ENCODE data around the gene SIRT3.

The SIRT3 gene

DNA sequence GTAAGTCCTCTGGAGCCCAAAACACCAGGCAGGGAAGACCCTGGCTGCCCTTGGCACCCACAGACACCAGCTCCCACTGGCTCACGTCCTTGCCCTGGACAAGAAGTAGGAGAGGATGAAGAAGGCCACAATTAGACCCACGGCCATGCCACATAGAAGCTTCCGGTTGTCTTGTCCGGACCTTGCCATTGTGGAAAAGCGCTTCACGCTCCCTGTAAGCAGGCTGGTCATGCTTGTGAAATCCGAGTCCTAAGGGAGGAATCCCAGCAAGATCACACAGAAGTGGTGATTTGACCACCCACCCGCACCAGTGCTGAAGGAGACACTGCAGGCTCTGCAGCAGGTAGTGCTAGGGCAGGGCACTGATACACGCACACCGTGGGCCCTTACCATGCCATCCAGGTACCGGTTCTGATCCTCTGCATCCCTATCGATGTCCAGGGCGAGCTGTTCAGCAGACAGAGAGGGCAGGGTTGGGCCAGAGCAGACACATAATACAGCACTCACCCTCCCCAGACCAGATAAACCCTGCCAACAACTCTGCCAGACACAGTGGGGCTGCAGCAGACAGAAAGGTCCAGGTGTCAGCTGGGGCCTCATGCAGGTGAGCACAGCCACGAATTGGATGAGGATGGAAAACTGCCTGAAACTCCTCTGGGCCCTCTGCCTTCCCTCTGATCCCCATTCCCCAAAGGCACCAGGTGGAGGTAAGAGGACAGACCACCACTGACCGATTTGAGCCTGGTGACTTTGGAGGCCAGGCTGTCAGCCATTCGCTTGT, 30.7 kb downstream of the SIRT3 start:
- no peaks in the 10 kb centered on the region for H3K9me3 ChIP-seq (ENCODE audit: control insufficient read depth, insufficient read depth, low read length)
- no peaks in the 10 kb centered on the region for H3K27me3 ChIP-seq (ENCODE audit: control insufficient read depth, insufficient read depth, low read length)
- no peak overlapping the region for H3K9ac ChIP-seq (ENCODE audit: low read depth, low read length)
- H3K4me1 ChIP-seq (ENCODE audit: control insufficient read depth, insufficient read depth, low read length) = peaks cover 7% of the 10 kb centered on the region; the same call in 1 of the 2 replicates
- H3K36me3 ChIP-seq (ENCODE audit: control insufficient read depth, insufficient read depth, low read length) = peaks cover 29% of the 10 kb centered on the region
- H3K4me3 ChIP-seq (ENCODE audit: low read depth, low read length) = no peak overlapping the region
- H3K27ac ChIP-seq (ENCODE audit: low read depth, low read length) = no peak overlapping the region

DNA sequence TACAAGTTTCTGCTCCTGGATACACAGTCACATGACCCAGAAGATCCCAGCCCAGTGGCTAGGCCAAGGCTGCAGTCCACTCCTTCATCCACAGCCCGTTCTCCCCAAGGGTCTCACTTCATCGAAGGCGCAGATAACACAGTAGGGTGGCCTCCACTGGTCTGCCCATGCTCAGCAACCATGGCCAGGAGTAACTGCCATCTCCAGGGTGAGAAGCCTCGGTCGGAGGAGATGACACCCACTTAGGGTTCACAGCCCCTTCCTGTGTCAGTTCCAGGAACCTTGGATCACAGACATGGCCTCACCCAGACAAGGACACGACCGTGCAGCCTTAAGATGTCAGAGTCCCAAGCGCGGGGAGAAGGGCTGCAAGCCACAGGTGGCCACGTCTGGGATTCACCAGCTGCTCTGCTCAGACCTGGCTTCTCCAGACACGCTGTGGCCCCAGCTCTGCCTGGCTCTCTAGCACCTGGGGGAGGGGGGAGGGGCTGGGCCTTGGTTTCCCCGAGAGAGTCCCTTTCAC, 31.5 kb downstream of the SIRT3 start:
- H3K36me3 ChIP-seq (ENCODE audit: control insufficient read depth, insufficient read depth, low read length) = peaks cover 21% of the 10 kb centered on the region
- H3K27me3 ChIP-seq (ENCODE audit: control insufficient read depth, insufficient read depth, low read length) = no peaks in the 10 kb centered on the region
- H3K4me3 ChIP-seq (ENCODE audit: low read depth, low read length) = no peak overlapping the region
- H3K9me3 ChIP-seq (ENCODE audit: control insufficient read depth, insufficient read depth, low read length) = no peaks in the 10 kb centered on the region
- H3K9ac ChIP-seq (ENCODE audit: low read depth, low read length) = no peak overlapping the region
- peaks cover 7% of the 10 kb centered on the region; the same call in 1 of the 2 replicates for H3K4me1 ChIP-seq (ENCODE audit: control insufficient read depth, insufficient read depth, low read length)
- H3K27ac ChIP-seq (ENCODE audit: low read depth, low read length) = no peak overlapping the region

DNA sequence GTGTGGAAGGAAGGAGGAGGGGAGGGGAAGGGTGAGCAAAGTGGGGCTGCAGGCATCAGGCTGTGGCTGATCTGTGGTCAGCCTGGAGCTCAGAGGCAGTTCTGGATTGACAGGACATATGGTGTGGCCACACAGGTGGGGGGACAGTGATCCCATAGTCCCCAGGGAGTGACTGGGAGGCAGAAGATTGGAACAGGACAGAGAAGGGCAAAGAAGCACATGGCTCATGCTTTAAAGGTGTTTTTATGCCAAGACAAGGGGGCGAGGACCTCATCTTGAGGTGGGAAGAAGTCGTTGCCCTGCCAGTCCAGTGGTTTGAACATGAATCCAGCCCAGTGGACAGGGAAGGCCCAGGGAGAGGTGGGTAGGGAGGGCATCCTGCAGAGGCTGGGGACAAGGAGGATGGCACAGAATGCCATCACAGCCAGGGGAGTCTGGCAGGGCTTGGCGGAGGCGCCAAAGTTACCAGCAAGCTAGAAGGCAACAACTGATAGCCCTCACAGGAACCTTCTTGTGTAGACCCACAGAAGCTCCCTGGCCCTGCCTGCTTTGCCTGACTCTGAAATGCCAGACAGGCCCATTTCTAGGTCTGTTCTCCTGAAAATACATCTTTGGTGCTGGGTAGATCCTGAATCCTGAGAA, 32.1 kb downstream of the SIRT3 start:
- Histone ChIP-seq H3K4me1 (ENCODE audit: control insufficient read depth, insufficient read depth, low read length) (peaks cover 7% of the 10 kb centered on the region; the same call in 1 of the 2 replicates), H3K9me3 (ENCODE audit: control insufficient read depth, insufficient read depth, low read length) (no peaks in the 10 kb centered on the region), H3K27me3 (ENCODE audit: control insufficient read depth, insufficient read depth, low read length) (no peaks in the 10 kb centered on the region), H3K9ac (ENCODE audit: low read depth, low read length) (no peak overlapping the region), H3K4me3 (ENCODE audit: low read depth, low read length) (no peak overlapping the region), H3K36me3 (ENCODE audit: control insufficient read depth, insufficient read depth, low read length) (peaks cover 19% of the 10 kb centered on the region), H3K27ac (ENCODE audit: low read depth, low read length) (no peak overlapping the region)

DNA sequence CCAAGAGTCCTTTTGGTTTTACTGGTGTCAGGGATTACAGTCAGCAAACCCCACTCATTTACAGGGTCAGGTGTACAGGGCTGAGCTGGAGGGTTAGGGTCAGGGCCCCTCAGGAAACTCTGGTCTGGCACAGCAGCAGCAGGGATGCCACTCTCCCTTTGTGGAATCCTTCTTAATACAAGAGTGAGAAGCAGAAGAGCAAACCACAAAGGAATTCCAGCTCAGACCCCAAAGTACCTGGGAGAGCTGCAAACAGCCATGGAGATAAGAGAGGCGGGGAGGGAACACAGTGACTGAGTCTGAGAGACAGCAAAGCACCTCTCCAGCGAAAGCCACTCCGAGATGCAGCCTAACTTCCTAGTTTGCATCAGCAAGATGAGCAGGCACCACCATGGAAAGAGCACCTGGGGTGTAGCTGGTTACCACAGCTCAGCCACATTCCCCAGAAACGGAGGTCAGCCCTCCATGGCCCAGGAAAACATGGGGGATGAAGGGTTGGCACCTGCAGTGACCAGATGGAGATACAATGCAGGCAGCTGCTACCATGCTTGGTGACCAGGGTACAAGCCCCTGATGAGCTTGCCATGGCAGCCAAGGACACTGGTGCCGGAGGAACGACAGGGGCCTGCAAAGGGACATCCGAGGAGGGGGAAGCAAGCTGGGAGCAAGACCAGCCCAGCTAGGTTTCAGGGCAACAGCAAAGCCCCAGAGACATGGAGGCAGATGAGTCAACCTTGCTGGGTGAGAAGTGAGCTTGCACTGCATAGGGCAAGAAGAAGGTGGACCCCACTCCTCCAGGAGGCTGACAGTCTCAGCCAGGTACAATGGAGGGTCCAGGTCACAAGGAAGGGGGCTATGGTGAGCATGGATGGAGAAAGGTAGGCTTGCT, 32.8 kb downstream of the SIRT3 start:
- no peaks in the 10 kb centered on the region for H3K9me3 ChIP-seq (ENCODE audit: control insufficient read depth, insufficient read depth, low read length)
- no peaks in the 10 kb centered on the region for H3K27me3 ChIP-seq (ENCODE audit: control insufficient read depth, insufficient read depth, low read length)
- no peak overlapping the region for H3K27ac ChIP-seq (ENCODE audit: low read depth, low read length)
- peaks cover 7% of the 10 kb centered on the region; the same call in 1 of the 2 replicates for H3K4me1 ChIP-seq (ENCODE audit: control insufficient read depth, insufficient read depth, low read length)
- peaks cover 19% of the 10 kb centered on the region for H3K36me3 ChIP-seq (ENCODE audit: control insufficient read depth, insufficient read depth, low read length)
- no peak overlapping the region for H3K4me3 ChIP-seq (ENCODE audit: low read depth, low read length)
- no peak overlapping the region for H3K9ac ChIP-seq (ENCODE audit: low read depth, low read length)

GRCh38 chr11:202490-202889, 33.7 kb downstream of the SIRT3 start:
- H3K4me3 ChIP-seq (ENCODE audit: low read depth, low read length) = no peak overlapping the region
- H3K4me1 ChIP-seq (ENCODE audit: control insufficient read depth, insufficient read depth, low read length) = peaks cover 7% of the 10 kb centered on the region; the same call in 1 of the 2 replicates
- H3K36me3 ChIP-seq (ENCODE audit: control insufficient read depth, insufficient read depth, low read length) = peaks cover 19% of the 10 kb centered on the region
- no peak overlapping the region for H3K27ac ChIP-seq (ENCODE audit: low read depth, low read length)
- no peaks in the 10 kb centered on the region for H3K27me3 ChIP-seq (ENCODE audit: control insufficient read depth, insufficient read depth, low read length)
- no peak overlapping the region for H3K9ac ChIP-seq (ENCODE audit: low read depth, low read length)
- H3K9me3 ChIP-seq (ENCODE audit: control insufficient read depth, insufficient read depth, low read length) = no peaks in the 10 kb centered on the region; the same call in 1 of the 2 replicates

DNA sequence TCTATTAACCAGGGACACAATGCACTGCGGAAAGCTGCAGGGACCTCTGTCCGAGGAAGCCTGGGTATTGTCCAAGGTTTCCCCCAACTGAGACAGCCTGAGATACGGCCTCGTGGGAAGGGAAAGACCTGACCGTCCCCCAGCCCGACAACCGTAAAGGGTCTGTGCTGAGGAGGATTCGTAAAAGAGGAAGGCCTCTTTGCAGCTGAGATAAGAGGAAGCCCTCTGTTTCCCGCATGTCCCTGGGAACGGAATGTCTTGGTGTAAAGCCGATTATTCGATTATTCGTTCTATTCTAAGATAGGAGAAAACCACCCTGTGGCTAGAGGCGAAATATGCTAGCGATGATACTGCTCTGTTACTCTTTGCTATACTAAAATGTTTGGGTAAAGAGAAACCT, 34.2 kb downstream of the SIRT3 start:
- peaks cover 19% of the 10 kb centered on the region for H3K36me3 ChIP-seq (ENCODE audit: control insufficient read depth, insufficient read depth, low read length)

DNA sequence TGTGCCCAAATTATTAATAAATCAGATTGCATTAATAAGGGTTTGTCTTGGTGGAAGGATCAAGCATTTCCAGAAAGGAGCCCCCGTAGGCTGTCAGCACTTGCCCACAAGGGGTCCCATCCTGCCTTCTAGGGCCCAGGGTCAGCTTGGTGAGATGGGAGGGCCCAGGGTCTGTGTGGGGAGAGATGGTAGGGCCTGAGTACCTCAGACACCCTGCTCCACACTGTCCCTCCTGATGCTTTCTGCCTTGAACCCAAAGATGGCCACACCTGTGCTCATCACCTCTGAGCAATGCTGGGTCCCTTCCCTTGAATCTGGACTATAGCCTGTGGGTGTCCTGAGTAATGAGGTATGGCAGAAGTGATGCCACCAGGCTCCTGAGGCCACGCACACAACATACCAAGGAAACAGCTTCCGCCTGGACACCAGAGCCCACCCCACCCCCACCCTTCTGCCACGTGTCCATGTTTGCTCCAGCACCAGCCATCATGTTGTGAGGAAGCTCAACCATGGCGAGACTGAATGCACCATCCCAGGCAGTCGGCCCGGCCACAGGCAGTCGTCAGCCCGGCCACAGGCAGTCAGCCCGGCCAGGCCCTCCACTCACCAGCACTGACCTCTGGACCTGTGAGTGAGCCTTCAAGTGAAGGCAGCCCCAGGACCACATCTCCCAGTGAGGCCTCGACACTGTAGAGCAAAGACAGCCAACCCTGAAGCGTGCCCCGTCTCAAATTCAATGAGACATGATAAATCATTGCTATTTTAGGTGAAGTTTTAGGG, 35.7 kb downstream of the SIRT3 start:
- no peaks in the 10 kb centered on the region for H3K4me1 ChIP-seq (ENCODE audit: control insufficient read depth, insufficient read depth, low read length)

More for the DNA sequence above, 34.2 kb downstream of the SIRT3 start:
- peaks cover 7% of the 10 kb centered on the region; the same call in 1 of the 2 replicates for H3K4me1 ChIP-seq (ENCODE audit: control insufficient read depth, insufficient read depth, low read length)
- H3K27ac ChIP-seq (ENCODE audit: low read depth, low read length) = no peak overlapping the region
- no peaks in the 10 kb centered on the region for H3K27me3 ChIP-seq (ENCODE audit: control insufficient read depth, insufficient read depth, low read length)
- no peaks in the 10 kb centered on the region; the same call in 1 of the 2 replicates for H3K9me3 ChIP-seq (ENCODE audit: control insufficient read depth, insufficient read depth, low read length)
- no peak overlapping the region for H3K4me3 ChIP-seq (ENCODE audit: low read depth, low read length)
- no peak overlapping the region for H3K9ac ChIP-seq (ENCODE audit: low read depth, low read length)

GRCh38 chr11:199782-200181, 36.4 kb downstream of the SIRT3 start:
- Histone ChIP-seq H3K4me3 (ENCODE audit: low read depth, low read length) (no peak overlapping the region), H3K36me3 (ENCODE audit: control insufficient read depth, insufficient read depth, low read length) (peaks cover 10% of the 10 kb centered on the region), H3K27ac (ENCODE audit: low read depth, low read length) (no peak overlapping the region), H3K9ac (ENCODE audit: low read depth, low read length) (no peak overlapping the region), H3K4me1 (ENCODE audit: control insufficient read depth, insufficient read depth, low read length) (no peaks in the 10 kb centered on the region), H3K27me3 (ENCODE audit: control insufficient read depth, insufficient read depth, low read length) (no peaks in the 10 kb centered on the region), H3K9me3 (ENCODE audit: control insufficient read depth, insufficient read depth, low read length) (no peaks in the 10 kb centered on the region; the same call in 1 of the 2 replicates)

More for the DNA sequence above, 35.7 kb downstream of the SIRT3 start:
- Histone ChIP-seq H3K9me3 (ENCODE audit: control insufficient read depth, insufficient read depth, low read length) (no peaks in the 10 kb centered on the region; the same call in 1 of the 2 replicates), H3K27me3 (ENCODE audit: control insufficient read depth, insufficient read depth, low read length) (no peaks in the 10 kb centered on the region), H3K36me3 (ENCODE audit: control insufficient read depth, insufficient read depth, low read length) (peaks cover 16% of the 10 kb centered on the region), H3K27ac (ENCODE audit: low read depth, low read length) (no peak overlapping the region), H3K9ac (ENCODE audit: low read depth, low read length) (no peak overlapping the region), H3K4me3 (ENCODE audit: low read depth, low read length) (no peak overlapping the region)

DNA sequence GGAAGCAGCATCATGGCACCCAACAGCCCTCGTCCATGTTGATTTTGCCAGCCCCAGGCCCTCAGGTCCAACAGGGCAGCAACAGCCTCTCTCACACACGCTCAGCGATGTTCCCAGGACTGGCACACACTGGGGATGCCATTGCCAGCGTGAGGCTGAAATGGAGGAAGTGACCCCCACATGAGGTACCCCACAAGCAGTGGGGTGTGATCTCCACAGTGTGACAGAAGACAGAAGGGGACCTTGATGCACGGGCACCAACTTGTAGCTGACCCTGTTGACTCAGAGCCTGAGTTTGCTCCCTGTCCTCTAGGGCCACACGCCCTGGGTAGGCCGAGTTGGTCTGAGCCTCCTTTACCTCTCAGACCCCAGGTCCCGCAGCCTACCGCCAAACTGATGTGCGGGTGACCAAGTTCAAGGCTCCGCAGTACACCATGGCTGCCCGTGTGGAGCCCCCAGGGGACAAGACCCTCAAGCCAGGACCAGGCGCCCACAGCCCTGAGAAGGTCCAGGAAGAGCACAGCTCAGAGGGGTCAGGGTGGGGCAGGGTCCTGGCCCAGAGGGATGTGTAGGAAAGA, 37.0 kb downstream of the SIRT3 start:
- Histone ChIP-seq H3K27me3 (ENCODE audit: control insufficient read depth, insufficient read depth, low read length) (no peaks in the 10 kb centered on the region), H3K27ac (ENCODE audit: low read depth, low read length) (no peak overlapping the region), H3K36me3 (ENCODE audit: control insufficient read depth, insufficient read depth, low read length) (peaks cover 4% of the 10 kb centered on the region), H3K9me3 (ENCODE audit: control insufficient read depth, insufficient read depth, low read length) (no peaks in the 10 kb centered on the region; the same call in 1 of the 2 replicates), H3K4me3 (ENCODE audit: low read depth, low read length) (no peak overlapping the region), H3K4me1 (ENCODE audit: control insufficient read depth, insufficient read depth, low read length) (no peaks in the 10 kb centered on the region), H3K9ac (ENCODE audit: low read depth, low read length) (no peak overlapping the region)

Measured in HUES48 (cell line).